HG02885 (cell line): ENCODE measurements around the gene ERBIN.
"Not testable (repeated sequence)": the region's sequence is repeated elsewhere in the genome, so short reads cannot be mapped to it uniquely, and the experiment has no call there.

ENCODE experiments used
- ATAC-seq: cut with Tn5 transposase; IDR thresholded peaks from one replicate; pipeline ENCODE4 v1.9.1; 2021; ENCODE audit warnings: mild to moderate bottlenecking; ENCODE audit not compliant: unreplicated experiment, poor library complexity

The ERBIN gene

GRCh38 chr5:65926276-65926783, at the start of gene ERBIN:
ERBIN (plus strand) TSS chr5:65926575; CDS start chr5:65992719, 66,144 bp downstream.
- ATAC-seq = peak; percentile 30

GRCh38 chr5:65876970-65877369, 49.4 kb upstream of the ERBIN start:
- ATAC-seq = no peak

GRCh38 chr5:65879668-65880256, 46.6 kb upstream of the ERBIN start:
- not testable (repeated sequence) for ATAC-seq

GRCh38 chr5:65880496-65881072, 45.8 kb upstream of the ERBIN start:
- ATAC-seq = no peak

- ATAC-seq = no peak
These were observed 44.1 kb upstream of the ERBIN start for GRCh38 chr5:65882278-65882677.

- ATAC-seq = no peak
These were observed 42.9 kb upstream of the ERBIN start for GRCh38 chr5:65883461-65883860.

- no peak for ATAC-seq
These were observed 40.0 kb upstream of the ERBIN start for GRCh38 chr5:65886387-65886786.

- not testable (repeated sequence) for ATAC-seq
These were observed 34.4 kb upstream of the ERBIN start for GRCh38 chr5:65892024-65892423.

- no peak for ATAC-seq
These were observed 33.6 kb upstream of the ERBIN start for GRCh38 chr5:65892801-65893200.

- ATAC-seq = no peak
These were observed 32.5 kb upstream of the ERBIN start for GRCh38 chr5:65893749-65894430.

GRCh38 chr5:65895891-65896290, 30.5 kb upstream of the ERBIN start:
- no peak for ATAC-seq

- no peak for ATAC-seq
These were observed 25.6 kb upstream of the ERBIN start for GRCh38 chr5:65900746-65901145.

- no peak for ATAC-seq
These were observed 24.3 kb upstream of the ERBIN start for GRCh38 chr5:65902104-65902503.

GRCh38 chr5:65903581-65903980, 22.8 kb upstream of the ERBIN start:
- ATAC-seq = no peak

- ATAC-seq = no peak
These were observed 20.1 kb upstream of the ERBIN start for GRCh38 chr5:65906256-65906655.

GRCh38 chr5:65907135-65907534, 19.2 kb upstream of the ERBIN start:
- no peak for ATAC-seq

GRCh38 chr5:65910711-65911110, 15.7 kb upstream of the ERBIN start:
- no peak for ATAC-seq

- ATAC-seq = no peak
These were observed 14.1 kb upstream of the ERBIN start for GRCh38 chr5:65912311-65912710.

GRCh38 chr5:65913519-65913918, 12.9 kb upstream of the ERBIN start:
- ATAC-seq = no peak

GRCh38 chr5:65914641-65915196, 11.7 kb upstream of the ERBIN start:
- ATAC-seq = no peak

GRCh38 chr5:65915661-65916060, 10.7 kb upstream of the ERBIN start:
- ATAC-seq = not testable (repeated sequence)
